ENCODE data around the gene SLC6A20. TPM values are rescaled to one million over a fixed set of nuclear protein-coding genes. Genes with fewer than 3 reads are reported as not detected.

Gene SLC6A20
- polyA plus RNA-seq, 1 donor (not counting 4 experiments of a cell fraction or from before 2014, with no cell fraction given), result 0.34 TPM

GRCh38 chr3:45842851-45843625 lies 46.7 kb upstream of the SLC6A20 start:
- Histone ChIP-seq H3K4me2 (ENCODE audit: control insufficient read depth, extremely low read depth, insufficient read depth, low read depth, low read length) (no peak overlapping the region), H3K4me1 (ENCODE audit: control insufficient read depth, extremely low read depth, insufficient read depth, low read length) (peaks cover 7% of the 10 kb centered on the region), H4K20me1 (ENCODE audit: control insufficient read depth, extremely low read depth, insufficient read depth, low read length) (no peaks in the 10 kb centered on the region), H3K79me2 (ENCODE audit: control insufficient read depth, insufficient read depth, low read length) (no peaks in the 10 kb centered on the region), H3K9ac (ENCODE audit: control insufficient read depth, extremely low read depth, insufficient read depth, low read length) (no peak overlapping the region), H2AFZ (ENCODE audit: control insufficient read depth, low read length) (no peak overlapping the region), H3K36me3 (ENCODE audit: control insufficient read depth in 2 of 2, extremely low read depth in 1 of 2, insufficient read depth in 2 of 2, low read length in 2 of 2) (no peaks in the 10 kb centered on the region), H3K27ac (ENCODE audit: control insufficient read depth, insufficient read depth, low read length) (no peak overlapping the region), H3K27me3 (ENCODE audit: control insufficient read depth, extremely low read depth, insufficient read depth, low read length) (peaks cover 7% of the 10 kb centered on the region), H3K4me3 (ENCODE audit: control insufficient read depth in 2 of 3, extremely low read depth in 1 of 3, insufficient read depth in 2 of 3, low read depth in 1 of 3, low read length in 3 of 3) (no peak overlapping the region), H3K9me3 (ENCODE audit: control insufficient read depth, low read depth, low read length) (no peaks in the 10 kb centered on the region), H3K9me1 (ENCODE audit: control insufficient read depth, extremely low read depth, insufficient read depth, low read length) (no peaks in the 10 kb centered on the region)
- FAIRE-seq (no peak), DNase-seq (ENCODE audit: low read depth, low spot score) (no peak)
- dilution Hi-C loops (cut with MboI; ENCODE audit: extremely low pct_ligation_motif_present, low sequenced_read_pairs), result no loop called here
- TF ChIP-seq, protein P1, sequence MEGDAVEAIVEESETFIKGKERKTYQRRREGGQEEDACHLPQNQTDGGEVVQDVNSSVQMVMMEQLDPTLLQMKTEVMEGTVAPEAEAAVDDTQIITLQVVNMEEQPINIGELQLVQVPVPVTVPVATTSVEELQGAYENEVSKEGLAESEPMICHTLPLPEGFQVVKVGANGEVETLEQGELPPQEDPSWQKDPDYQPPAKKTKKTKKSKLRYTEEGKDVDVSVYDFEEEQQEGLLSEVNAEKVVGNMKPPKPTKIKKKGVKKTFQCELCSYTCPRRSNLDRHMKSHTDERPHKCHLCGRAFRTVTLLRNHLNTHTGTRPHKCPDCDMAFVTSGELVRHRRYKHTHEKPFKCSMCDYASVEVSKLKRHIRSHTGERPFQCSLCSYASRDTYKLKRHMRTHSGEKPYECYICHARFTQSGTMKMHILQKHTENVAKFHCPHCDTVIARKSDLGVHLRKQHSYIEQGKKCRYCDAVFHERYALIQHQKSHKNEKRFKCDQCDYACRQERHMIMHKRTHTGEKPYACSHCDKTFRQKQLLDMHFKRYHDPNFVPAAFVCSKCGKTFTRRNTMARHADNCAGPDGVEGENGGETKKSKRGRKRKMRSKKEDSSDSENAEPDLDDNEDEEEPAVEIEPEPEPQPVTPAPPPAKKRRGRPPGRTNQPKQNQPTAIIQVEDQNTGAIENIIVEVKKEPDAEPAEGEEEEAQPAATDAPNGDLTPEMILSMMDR (optimal IDR thresholded peaks at IDR 0.05 in 1 of 3, IDR thresholded peaks at IDR 0.05 in 1 of 3, conservative IDR thresholded peaks at IDR 0.05 in 1 of 3; ENCODE audit: extremely low read depth in 1 of 3, insufficient read depth in 2 of 3, low read length in 3 of 3), result no peak

DNA sequence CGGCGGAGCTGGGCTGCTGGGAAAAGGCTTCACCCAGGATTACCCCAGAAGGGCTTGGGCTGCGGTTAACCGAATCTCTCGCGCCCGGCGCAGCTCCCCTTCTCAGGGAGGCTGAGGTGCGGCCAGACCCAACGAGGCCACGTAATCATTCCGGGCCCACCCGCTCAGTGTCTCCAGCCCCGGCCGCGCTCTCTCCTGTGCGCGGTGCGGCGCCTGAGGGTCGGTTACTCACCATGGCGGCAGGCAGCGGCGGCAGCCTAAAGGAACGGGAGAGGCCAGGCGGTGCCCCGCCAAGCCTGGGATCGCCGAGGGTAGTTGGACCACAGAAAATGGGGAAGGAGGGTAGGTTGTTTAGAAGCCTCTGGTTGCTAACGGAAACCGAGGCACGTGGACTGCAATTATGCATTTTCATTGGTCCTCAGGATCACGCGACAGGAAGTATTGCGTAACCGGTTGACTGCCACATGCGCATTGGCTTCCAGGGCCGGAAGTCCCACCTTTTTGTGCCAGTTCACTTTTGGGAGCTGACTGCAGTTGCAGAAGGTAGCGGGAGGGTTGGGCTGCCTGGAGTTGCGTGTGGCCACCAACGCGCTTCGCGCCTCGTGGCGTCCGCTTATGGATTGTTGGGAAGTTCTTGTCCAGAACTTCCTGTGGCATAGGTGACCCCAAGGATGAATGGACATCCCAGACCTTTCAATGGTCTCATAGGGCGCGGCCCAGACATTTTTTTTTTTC lies 45.6 kb upstream of the SLC6A20 start, which contains the start of gene LZTFL1:
LZTFL1 (minus strand) TSS at position 363 of the 735 bp plus-strand sequence; CDS start at position 235, 128 bp downstream.
- H3K9ac ChIP-seq (ENCODE audit: control insufficient read depth, extremely low read depth, insufficient read depth, low read length), result peak within 1 kb of the TSS; percentile 87
- H3K4me2 ChIP-seq (ENCODE audit: control insufficient read depth, extremely low read depth, insufficient read depth, low read depth, low read length), result peak within 1 kb of the TSS; percentile 94
- FAIRE-seq (peak; percentile 88), DNase-seq (ENCODE audit: low read depth, low spot score) (peak; percentile 92)
- no peaks in the 10 kb centered on the region for H3K9me3 ChIP-seq (ENCODE audit: control insufficient read depth, low read depth, low read length)
- H3K9me1 ChIP-seq (ENCODE audit: control insufficient read depth, extremely low read depth, insufficient read depth, low read length), result no peaks in the 10 kb centered on the region
- peaks cover 2% of the 10 kb centered on the region for H3K27me3 ChIP-seq (ENCODE audit: control insufficient read depth, extremely low read depth, insufficient read depth, low read length)
- no peaks in the 10 kb centered on the region for H3K36me3 ChIP-seq (ENCODE audit: control insufficient read depth in 2 of 2, extremely low read depth in 1 of 2, insufficient read depth in 2 of 2, low read length in 2 of 2)
- dilution Hi-C loops (cut with MboI; ENCODE audit: extremely low pct_ligation_motif_present, low sequenced_read_pairs), result no loop called here
- peak within 1 kb of the TSS; percentile 81 to 90 (median 86) for H3K4me3 ChIP-seq (ENCODE audit: control insufficient read depth in 2 of 3, extremely low read depth in 1 of 3, insufficient read depth in 2 of 3, low read depth in 1 of 3, low read length in 3 of 3)
- H4K20me1 ChIP-seq (ENCODE audit: control insufficient read depth, extremely low read depth, insufficient read depth, low read length), result no peaks in the 10 kb centered on the region
- H3K4me1 ChIP-seq (ENCODE audit: control insufficient read depth, extremely low read depth, insufficient read depth, low read length), result peaks cover 7% of the 10 kb centered on the region
- H3K79me2 ChIP-seq (ENCODE audit: control insufficient read depth, insufficient read depth, low read length), result no peaks in the 10 kb centered on the region
- peak within 1 kb of the TSS; percentile 83 for H3K27ac ChIP-seq (ENCODE audit: control insufficient read depth, insufficient read depth, low read length)
- peak within 1 kb of the TSS; percentile 85 for H2AFZ ChIP-seq (ENCODE audit: control insufficient read depth, low read length)
- TF ChIP-seq, protein P1 (optimal IDR thresholded peaks at IDR 0.05 in 1 of 3, IDR thresholded peaks at IDR 0.05 in 1 of 3, conservative IDR thresholded peaks at IDR 0.05 in 1 of 3; ENCODE audit: extremely low read depth in 1 of 3, insufficient read depth in 2 of 3, low read length in 3 of 3), result no peak
- no peak for TF ChIP-seq EZH2 (IDR thresholded peaks at IDR 0.05; ENCODE audit: low read length)

All from keratinocyte (primary cell).